ENCODE data around the gene UBAC1.
"Not testable (repeated sequence)": the region's sequence is repeated elsewhere in the genome, so short reads cannot be mapped to it uniquely, and the experiment has no call there.

UBAC1 gene

DNA sequence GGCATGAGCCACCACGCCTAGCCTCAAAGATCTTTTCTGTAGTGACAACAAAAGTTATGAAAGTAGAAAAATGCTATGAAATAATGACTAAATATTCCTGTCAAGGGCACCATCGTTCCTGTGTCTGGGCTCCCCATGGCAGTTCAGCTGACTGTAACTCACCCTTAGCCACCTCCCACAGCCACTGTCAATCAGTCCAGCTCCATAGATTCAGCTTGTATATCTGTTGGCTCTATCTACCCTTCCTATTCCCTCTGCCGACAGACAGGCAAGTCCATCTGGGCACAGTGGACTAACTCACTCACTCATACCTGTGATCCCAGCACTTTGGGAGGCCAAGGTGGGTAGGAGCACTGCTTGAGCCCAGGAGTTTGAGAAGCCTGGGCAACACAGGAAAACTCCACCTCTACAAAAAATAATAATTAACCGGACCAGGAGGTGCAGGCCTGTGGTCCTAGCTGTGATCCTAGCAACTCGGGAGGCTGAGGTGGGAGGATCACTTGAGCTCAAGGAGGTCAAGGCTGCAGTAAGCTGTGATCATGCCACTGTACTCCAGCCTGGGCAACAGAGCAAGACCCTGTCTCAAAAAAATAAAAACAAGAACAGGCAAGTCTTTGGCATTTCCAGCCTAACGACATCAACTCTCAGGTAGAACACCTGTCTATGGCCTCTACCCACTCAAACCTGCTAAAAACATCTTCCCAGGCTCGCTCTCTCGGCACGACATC lies 60.0 kb downstream of the UBAC1 start:
- no peak for DNase-seq (ENCODE audit: low spot score)

DNA sequence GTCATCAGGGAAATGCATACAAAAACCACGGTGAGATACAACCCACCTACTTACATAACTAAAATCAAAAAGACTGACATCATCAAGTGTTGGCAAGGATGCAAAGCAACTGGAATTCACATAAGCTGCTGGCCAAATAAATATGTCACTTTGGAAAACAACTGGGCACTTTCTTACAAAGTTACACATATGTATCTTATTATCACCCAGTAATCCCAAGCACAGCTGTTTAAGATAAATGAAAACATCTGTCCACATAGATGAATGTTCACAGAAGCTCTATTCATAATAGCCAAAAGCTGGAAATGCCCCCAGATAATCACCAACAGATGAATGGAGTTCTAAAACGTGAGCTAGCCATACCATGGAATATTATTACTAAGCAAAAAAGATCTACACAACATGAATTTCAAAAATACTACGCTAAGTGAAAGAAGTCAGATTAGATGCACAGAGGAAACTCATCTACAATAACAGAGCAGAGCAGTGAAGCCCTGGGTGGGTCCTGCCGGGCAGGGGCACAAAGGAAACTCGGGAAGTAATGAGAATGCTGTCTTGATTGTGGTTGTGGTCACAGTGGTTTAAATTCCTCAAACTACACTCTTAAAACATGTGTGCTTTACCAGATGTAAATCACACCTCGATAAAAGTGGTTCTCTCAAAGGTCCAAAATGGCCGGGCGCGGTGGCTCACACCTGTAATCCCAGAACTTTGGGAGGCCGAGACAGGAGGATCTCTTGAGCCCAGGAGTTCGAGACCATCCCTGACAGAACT lies 62.4 kb downstream of the UBAC1 start:
- no peak for DNase-seq (ENCODE audit: low spot score)

DNA sequence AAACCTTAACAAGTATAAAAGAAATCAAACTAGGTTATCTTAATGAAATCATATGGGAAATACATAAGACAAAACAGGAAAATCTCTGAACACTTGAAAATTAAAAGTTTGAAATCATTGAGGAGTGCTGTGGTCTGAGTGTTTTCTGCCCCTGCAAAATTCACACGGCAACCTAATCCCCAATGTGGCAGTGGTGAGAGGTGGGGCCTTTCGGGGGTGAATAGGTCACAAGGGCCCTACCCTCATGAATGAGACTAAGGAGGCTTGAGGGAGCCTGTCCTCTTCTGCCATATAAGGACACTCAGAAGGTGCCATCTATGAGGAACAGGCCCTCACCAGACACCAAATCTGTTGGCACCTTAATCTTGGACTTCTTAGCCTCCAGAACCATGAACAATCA lies 64.5 kb downstream of the UBAC1 start:
- no peak for DNase-seq (ENCODE audit: low spot score)

DNA sequence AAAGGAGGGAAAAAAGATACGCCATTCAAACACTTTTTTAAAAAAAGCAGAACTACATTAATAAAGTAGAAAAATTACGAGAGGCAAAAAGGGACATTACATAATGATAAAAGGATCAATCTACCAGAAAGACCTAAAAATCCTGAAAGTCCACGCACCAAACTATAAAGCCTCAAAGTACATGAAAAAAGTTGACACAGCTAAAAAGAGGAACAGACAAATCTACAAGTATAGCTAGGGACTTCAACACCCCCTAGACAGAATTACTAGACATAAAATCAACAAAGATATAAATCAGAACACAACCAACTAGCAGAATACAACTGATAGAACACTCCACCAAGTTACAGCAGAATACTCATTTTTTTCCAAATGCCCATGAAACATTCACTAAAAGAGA lies 65.0 kb downstream of the UBAC1 start:
- DNase-seq (ENCODE audit: low spot score): no peak

DNA sequence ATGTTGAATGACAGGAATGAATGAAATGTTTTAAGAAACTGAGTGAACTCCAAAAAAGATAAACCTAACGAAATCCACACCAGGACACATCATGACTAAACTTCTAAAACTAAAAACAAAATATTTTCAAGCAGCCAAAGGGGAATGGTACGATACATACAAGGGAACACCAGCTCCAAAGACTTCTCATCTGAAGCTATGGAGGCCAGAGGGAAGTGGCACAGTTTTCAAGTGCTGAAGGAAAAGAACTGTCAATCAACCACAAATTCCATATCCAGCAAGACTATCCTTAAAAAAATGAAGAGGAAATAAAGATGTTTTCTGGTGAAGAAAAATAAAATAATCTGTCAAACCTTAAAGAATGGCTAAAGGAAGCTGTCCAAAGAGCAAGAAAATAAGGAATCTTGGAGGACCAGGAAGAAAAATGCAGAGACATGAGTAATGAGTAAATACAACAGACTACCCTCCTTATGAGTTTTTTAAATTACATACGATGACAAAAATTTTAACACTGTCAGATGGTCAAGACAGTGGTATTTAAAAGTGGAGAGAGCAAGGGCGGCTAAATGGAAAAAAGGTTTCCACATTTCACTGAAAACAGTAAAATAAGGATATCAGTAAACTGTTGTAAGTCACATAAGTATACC lies 65.8 kb downstream of the UBAC1 start:
- no peak for DNase-seq (ENCODE audit: low spot score)

DNA sequence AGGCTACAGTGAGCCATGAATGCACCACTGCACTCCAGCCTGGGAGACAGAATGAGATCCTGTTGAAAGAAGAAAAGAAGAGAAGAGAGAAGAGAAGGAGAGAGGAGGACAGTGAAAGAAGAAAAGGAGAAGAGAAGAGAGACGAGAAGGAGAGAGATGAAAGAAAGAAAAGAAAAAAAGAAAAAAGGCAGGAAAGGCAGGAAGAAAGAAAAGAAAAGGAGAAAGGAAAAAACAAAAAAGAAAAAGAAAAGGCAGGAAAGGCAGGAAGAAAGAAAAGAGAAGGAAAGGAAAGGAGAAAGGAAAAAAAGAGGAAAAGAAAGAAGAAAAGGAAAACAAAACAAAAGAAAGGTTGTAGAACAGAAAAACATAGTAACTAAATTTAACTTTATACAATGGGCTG lies 68.1 kb downstream of the UBAC1 start:
- DNase-seq (ENCODE audit: low spot score): no peak

DNA sequence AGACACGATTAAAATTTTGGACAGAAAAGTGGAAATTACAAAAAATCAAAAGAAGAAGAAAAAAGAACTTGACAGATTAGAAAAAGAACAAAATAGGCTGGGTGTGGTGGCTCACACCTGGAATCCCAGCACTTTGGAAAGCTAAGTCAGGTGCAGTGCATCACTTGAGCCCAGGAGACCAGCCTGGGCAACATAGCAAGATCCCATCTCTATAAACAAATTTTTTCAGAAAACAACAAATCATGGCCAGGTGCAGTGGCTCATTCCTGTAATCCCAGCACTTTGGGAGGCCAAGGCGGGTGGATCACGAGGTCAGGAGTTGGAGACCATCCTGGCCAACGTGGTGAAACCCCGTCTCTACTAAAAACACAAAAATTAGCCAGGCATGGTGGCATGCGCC lies 68.8 kb downstream of the UBAC1 start:
- DNase-seq (ENCODE audit: low spot score): not testable (repeated sequence)

DNA sequence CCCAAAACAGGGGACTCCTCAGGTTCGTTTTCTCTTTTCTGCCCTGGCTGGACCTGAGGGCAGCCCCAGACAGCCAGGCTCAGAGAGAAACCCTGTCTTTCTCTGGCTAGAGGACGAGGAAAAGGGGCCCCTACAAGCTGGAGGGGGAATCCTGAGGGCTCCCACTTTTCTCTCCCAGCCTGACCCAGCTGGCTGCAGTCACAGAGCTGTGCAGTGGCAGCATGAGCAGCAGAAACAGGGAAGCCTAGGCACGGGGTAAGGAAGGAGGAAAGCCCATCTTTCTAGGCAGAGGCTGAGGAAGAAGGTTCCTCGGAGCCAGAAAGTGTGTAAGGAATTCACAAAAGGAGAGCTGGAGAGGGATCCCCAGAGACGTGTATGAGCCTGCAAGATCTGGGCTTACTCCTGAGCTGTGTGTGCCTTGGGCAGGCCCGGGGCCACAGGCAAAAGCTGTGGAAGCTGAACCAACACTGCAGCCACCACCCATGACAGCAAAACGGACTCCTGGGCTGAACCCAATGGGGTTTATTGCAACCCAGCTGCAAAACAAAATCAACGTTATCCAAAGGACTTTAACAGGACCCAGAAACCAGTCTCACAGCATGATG lies 70.0 kb downstream of the UBAC1 start:
- DNase-seq (ENCODE audit: low spot score): no peak

DNA sequence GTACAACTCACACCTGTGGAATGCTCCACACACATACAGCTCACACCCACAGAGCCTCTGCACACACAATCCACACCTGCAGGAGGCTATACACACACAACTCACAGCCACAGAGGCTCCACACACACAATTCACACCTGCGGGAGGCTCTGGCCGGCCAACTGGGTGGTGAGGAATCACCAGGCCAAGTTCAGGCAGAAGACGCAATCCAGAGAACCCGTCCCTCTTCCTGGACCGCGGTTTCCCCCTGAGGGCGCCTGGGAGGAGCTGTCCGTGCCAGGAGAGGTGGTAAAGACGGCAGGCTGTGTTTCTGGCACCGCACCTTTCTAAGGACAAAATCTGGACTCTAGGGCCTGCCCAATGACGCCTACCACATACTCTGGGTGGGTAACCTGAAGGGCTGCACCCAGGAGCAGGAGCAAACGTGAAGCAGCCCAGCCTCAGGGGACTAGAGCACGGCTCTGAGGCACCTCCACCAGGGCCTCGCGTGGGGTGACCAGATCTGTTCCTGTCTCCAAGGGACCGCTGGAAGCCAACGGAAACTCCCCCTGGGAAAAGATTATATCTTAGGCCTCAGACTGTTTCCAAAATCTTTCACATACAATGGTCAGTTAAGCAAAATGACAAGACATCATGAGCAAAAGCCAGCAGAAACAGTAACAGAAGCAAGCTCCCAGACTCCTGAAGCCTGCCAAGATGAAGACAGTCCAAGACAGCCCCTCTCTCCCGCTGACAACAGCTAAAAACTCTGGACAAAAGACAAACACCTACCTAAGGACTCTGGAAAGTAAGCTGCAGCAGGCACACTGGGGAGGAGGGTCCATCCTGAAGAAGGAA lies 70.8 kb downstream of the UBAC1 start:
- DNase-seq (ENCODE audit: low spot score): no peak

DNA sequence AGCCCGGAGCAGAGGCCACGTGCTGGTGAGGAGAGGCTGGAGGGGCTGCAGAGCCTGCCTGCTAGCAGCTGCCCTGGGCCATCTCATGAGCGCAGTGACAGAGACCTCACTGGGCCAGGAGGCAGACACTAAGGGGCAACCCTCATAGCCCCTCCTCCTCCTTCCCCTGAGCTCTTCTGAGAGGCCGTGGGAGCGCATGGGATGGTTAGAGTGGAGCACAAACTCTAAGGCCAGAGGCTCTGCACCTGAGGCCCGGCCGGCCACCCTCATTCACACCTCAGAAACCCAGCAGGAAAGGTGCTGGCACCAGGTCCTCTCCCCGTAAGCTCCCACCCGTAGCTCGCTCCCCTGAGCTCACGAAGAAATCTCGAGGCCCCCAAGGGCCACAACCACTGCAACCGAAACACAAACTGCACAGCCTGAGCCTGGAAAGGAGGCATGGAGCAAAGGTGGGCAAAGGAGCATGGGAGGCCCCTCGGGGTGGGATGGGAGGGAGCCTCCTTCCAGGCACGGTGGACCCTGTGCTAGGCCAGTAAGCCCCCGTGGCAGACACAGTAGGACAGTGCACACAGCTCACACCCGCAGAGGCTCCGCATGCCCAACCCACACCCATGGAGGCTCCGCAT lies 71.5 kb downstream of the UBAC1 start:
- no peak for DNase-seq (ENCODE audit: low spot score)

DNA sequence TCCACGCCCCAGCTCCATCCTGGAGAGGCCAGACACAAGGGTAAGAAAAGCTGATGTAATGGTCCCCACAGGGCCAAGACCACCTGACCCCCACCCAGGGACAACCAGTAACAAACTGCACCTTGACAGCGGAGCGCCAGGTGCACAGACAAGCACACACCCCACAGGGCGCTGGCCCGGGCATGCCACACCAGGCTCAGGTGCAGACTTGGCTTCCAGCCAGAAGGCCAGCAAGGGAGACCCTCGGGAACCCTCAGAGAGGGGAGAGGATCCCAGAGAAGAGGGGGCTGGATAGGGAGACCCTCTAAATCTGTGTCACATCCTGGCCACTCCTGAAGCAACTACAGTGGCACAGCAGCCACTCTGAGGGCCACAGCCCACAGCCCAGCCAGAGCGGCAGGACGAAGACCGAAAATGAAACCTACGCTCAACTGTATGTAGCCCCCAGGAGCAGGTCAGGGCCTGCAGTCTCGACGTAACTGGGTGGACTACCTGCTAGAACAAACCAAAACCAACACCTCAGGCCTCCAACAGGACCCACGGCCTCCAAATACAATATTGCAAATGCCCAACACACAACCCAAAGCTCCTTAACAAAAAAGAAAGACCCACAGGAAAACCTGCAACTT lies 72.3 kb downstream of the UBAC1 start:
- DNase-seq (ENCODE audit: low spot score): no peak

DNA sequence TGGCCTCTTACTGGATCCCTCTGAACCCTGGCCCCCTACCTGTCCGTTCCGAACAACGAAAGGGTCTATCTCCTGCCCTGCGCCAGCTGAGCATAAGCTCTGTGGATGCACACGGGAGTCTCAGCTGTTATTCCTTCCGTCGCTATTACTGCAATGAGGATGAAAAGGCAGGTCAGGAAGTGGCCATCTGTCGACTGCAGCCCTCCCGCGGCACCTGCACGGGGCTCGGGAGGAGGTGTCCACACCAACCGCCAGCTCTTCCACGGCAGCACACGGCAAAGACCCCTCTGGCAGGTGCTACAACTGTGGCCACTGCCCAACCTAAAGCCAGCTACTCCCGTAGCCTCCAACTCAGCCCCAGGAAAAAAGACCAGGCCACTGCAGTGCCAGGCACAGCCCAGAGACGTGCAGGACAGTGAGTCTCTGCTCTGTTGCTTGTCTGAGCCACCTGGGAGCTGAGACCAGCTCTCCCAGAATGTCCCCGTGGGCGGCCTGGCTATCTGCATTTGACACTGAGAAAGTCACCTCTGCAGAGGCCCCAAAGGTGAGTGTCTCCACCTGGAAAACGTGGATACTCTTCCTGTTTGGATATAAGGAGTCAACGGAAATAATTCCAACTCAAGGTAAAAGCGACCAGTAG lies 72.9 kb downstream of the UBAC1 start:
- DNase-seq (ENCODE audit: low spot score): no peak

DNA sequence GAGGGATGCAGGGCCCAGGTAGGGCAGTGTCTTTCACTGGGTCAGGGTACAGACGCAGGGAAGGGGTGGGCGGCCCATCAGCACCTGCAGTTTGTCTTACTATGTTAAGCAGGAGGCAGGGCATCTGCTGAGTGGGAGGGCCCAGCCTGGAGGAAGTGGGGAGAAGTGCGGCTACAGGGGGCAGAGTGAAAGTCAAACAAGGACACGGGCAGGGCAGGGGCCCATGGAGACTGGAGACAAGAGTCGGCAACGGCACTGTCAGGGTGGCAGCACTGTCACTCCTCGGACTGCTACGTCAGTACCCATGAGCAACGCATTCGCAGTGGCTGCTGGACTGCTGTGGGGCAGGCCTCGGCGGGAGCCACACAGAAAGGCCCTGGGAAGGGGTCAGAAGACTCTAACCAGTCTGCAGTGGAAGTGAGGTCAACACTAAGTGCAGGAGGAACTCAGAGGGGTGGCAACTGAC lies 73.6 kb downstream of the UBAC1 start:
- no peak for DNase-seq (ENCODE audit: low spot score)

DNA sequence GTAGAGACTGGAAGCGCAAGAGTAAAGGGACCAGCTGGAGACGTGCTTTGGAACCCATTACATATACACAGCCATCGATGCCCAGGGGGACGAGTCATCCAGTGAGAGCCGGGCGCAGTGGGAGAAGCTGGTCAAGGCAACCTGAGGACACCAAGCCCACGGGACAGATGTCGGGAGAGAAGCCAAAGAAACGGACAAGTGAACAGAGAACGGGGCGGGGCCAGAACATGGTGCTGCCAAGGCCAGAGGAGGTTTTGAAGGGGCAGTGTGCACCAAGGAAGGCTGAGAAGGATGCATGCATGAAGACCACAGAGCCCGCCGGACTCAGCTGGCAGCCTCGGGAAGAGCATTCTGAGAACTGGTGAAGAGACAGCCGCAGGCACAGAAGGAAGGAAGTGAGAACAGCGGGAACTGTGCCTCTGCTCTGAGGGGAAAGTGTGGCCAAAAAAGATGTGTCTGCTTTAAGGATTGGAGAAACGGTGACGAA lies 74.1 kb downstream of the UBAC1 start:
- no peak for DNase-seq (ENCODE audit: low spot score)

DNA sequence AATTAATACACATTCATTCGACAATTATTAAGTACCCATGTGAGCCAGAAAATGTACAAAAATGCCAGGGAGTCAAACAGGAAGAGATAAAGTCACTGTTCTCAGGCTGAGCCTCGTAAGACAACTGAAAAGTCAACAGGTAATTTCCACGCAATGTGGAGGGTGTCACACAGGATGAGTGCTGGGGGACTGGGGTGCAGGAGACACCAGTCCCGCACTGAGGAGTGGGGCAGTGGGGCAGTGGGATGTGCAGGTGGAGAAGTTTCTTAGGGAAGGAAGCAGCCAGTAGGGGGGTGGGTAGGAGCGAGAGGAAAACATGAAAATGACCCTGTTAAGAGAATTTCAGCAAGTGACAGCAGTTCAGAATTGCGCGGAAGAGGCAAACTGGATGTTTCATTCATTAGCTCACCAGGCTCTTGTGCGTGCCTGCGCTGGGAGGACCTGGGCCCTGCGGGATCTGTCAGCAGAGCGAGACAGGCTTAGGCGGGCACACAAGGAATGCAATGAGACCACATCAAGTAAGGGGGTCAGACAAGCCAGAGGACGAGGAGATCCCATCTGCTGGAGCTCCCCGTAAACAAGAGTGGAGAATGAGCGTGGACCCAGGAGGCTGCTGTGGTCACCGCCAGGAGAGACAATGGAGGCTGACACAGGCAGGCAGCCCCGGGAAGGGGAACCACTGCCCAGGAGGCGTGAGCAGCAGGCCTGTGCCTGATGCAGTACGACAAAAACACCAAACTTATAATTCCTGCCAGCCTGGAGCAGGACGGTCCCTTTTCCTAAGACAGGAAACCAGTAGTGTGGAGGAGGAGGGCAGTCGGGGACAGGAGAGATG lies 74.8 kb downstream of the UBAC1 start:
- no peak for DNase-seq (ENCODE audit: low spot score)

DNA sequence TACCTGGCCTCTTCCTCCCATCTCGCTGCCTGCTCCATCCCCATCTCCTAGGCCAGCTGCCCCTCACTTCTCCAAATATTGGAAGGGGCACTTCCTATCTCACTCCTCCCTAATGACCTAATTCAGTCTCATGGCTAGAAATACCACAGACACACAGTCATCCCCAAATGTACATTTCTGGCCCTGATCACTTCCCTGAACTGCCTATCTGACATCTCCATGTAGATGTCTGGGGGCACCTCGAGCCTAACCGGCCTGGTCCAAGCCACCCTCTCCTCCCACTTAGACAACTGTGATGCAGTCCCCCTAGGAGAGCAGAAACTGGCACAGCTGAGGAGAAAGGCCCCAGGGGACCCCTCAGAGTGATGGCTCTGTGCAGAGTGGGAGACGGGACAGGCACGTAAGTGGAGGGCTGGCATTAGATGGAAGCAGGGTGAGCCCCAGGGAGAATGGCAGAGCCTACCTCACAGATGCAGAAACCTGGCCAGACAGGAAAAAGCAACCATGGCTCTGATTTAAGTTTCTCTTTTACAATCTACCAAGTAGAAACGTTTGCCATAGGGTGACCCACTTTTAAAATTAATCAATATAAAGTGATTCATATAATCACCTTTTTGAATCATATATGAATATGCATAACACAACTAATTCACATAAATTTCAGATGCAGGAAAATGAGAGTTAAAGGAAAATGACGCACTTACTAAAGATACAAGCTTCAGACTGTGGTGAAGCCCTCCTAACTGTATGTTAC lies 75.9 kb downstream of the UBAC1 start:
- DNase-seq (ENCODE audit: low spot score): no peak

DNA sequence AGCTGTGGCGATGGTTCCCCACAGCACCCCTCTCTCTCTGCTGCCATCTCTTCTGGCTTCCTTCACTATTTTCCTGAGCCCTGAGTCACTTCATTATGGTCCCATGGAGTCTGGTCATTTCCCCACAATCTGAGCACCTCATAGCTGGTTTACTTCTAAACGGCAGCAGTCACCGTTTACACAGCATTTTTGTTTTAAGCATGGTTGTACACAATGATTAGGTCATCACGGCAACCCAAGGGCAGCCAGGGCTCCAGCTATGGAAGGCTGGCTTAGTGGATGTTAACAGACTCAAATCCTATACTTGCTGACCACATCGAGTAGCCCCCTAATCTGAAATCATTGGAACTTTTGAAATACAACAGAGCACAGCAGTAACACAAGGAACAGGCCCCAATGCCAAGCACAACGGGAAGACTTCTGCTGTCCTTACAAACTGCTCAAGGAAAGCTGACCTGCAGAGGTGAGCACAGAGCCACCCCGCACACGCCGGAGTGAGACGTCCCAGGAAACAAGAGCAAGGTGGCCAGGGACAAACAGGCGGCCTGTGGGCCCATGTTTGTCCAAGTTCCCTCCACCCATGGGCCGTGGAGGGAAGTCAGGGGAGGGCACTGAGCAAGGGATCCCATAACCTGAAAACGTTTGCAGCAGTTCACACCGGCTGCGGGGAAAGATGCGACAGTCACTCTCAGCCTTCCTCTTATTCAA lies 76.7 kb downstream of the UBAC1 start:
- no peak for DNase-seq (ENCODE audit: low spot score)

All from COLO829 (cell line).